ENCODE data around the gene GTPBP1. TPM values are rescaled to one million over a fixed set of nuclear protein-coding genes. Genes with fewer than 3 reads are reported as not detected.

Gene GTPBP1
- total RNA-seq, 1 experiment from 2014 or later, result 108 TPM

GRCh38 chr22:38716826-38717225 lies 11.1 kb downstream of the GTPBP1 start:
- Histone ChIP-seq H4K5ac (ENCODE audit: insufficient read length, low read depth, low read length) (no peak overlapping the region), H3K4me1 (ENCODE audit: insufficient read depth, low read length) (peaks cover 10% of the 10 kb centered on the region; the same call in 1 of the 2 replicates), H2AK5ac (ENCODE audit: insufficient read length, low read length) (no peak overlapping the region), H3K27me3 (ENCODE audit: insufficient read depth, low read length) (no peaks in the 10 kb centered on the region), H3K23me2 (ENCODE audit: insufficient read length, low read depth, low read length, poor library complexity, severe bottlenecking) (no peaks in the 10 kb centered on the region), H3K27ac (ENCODE audit: insufficient read length, low read depth, low read length) (no peak overlapping the region), H3K4ac (ENCODE audit: low read depth, low read length) (no peak overlapping the region), H2BK120ac (ENCODE audit: low read depth, low read length, poor library complexity, severe bottlenecking) (no peak overlapping the region), H3K79me1 (ENCODE audit: insufficient read depth, low read depth, low read length, poor library complexity, severe bottlenecking) (peaks cover 4% of the 10 kb centered on the region), H3K9ac (ENCODE audit: extremely low read depth, insufficient read length, low read length) (no peak overlapping the region), H2BK12ac (ENCODE audit: insufficient read length, low read depth, low read length) (no peak overlapping the region), H3K9me3 (ENCODE audit: control insufficient read depth, low read depth, low read length) (no peaks in the 10 kb centered on the region), H3K14ac (ENCODE audit: insufficient read depth, low read length) (no peak overlapping the region), H3K23ac (ENCODE audit: insufficient read length, low read depth, low read length) (no peak overlapping the region), H3K4me2 (ENCODE audit: insufficient read depth, insufficient read length, low read length) (no peak overlapping the region), H2AFZ (ENCODE audit: low read length) (no peak overlapping the region), H3K56ac (ENCODE audit: insufficient read length, low read depth, low read length) (no peak overlapping the region), H3K79me2 (ENCODE audit: insufficient read depth, low read length) (peaks cover 12% of the 10 kb centered on the region; the same call in 1 of the 2 replicates), H4K8ac (replicated peaks; ENCODE audit: insufficient read length, low read depth, low read length) (no peak overlapping the region), H3K18ac (ENCODE audit: insufficient read length, low read depth, low read length) (no peak overlapping the region), H2BK20ac (ENCODE audit: low read depth, low read length, poor library complexity, severe bottlenecking) (no peak overlapping the region), H4K91ac (ENCODE audit: insufficient read length, low read depth, low read length) (no peak overlapping the region), H2BK5ac (ENCODE audit: insufficient read length, low read length) (no peak overlapping the region), H2BK15ac (ENCODE audit: low read depth, low read length) (no peak overlapping the region), H4K20me1 (ENCODE audit: control insufficient read depth, insufficient read depth, insufficient read length) (no peaks in the 10 kb centered on the region), H3T11ph (ENCODE audit: low read length) (no peak overlapping the region)
- no peak for DNase-seq
- H3K4me3 Mint-ChIP-seq, result no peak overlapping the region
- peaks cover 18 to 63% (median 45%) of the 10 kb centered on the region in 3 experiments for H3K36me3 Mint-ChIP-seq (ENCODE audit: insufficient read depth in 1 of 3, low read depth in 3 of 3)
- H3K4me1 Mint-ChIP-seq, result peaks cover 24 to 42% of the 10 kb centered on the region in 2 experiments
- WGBS (ENCODE audit: extremely low coverage, insufficient read length, low lambda C conversion rate), result no CpG with 5 or more reads among the region's 9 CpGs
- TF ChIP-seq, protein P1, sequence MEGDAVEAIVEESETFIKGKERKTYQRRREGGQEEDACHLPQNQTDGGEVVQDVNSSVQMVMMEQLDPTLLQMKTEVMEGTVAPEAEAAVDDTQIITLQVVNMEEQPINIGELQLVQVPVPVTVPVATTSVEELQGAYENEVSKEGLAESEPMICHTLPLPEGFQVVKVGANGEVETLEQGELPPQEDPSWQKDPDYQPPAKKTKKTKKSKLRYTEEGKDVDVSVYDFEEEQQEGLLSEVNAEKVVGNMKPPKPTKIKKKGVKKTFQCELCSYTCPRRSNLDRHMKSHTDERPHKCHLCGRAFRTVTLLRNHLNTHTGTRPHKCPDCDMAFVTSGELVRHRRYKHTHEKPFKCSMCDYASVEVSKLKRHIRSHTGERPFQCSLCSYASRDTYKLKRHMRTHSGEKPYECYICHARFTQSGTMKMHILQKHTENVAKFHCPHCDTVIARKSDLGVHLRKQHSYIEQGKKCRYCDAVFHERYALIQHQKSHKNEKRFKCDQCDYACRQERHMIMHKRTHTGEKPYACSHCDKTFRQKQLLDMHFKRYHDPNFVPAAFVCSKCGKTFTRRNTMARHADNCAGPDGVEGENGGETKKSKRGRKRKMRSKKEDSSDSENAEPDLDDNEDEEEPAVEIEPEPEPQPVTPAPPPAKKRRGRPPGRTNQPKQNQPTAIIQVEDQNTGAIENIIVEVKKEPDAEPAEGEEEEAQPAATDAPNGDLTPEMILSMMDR (conservative IDR thresholded peaks at IDR 0.05), result no peak
- H3K27ac Mint-ChIP-seq, result peak overlapping the region; percentile 24 to 96 (median 89); a peak in 5 of 7 replicates
- H3K27me3 Mint-ChIP-seq (ENCODE audit: low read depth), result no peaks in the 10 kb centered on the region
- H3K9me3 Mint-ChIP-seq, result no peaks in the 10 kb centered on the region

Data from H9 (cell line).